Measurements from ENCODE around the gene TMEM38B. TPM values are rescaled to one million over a fixed set of nuclear protein-coding genes. Genes with fewer than 3 reads are reported as not detected.
A peak's percentile ranks its signal among the peaks of the same experiment; 100 is the strongest.

The TMEM38B gene
- polyA plus RNA-seq (2011; rRNA removed) = 5.1 and 7.5 TPM in 2 replicates
- 4.9 and 5.6 TPM in 2 replicates for polyA minus RNA-seq (2011; rRNA and poly(A)+ RNA removed)

GRCh38 chr9:105694190-105694847 lies at the start of gene TMEM38B:
TSS of gene TMEM38B (plus strand) at chr9:105694541. CDS start at chr9:105694661, 120 bp downstream.
- ChIA-PET CTCF (interaction anchor here (4.3 kb wide), 1 partner anchor 24 kb away, joined by 16 read pairs; no protein-coding TSS in a partner anchor), POLR2A (interaction anchor here (0.6 kb wide), 1 partner anchor 27 kb away, joined by 3 read pairs; no protein-coding TSS in a partner anchor)
- H3K27ac ChIP-seq (ENCODE audit: low read depth, low read length) = no peak within 1 kb of the TSS
- DNase-seq (ENCODE audit: low read depth, low spot score) = no peak
- H3K27me3 ChIP-seq (ENCODE audit: control insufficient read depth, insufficient read depth, low read length) = peaks cover 8% of the 10 kb centered on the region
- no peak for TF ChIP-seq CTCF (IDR thresholded peaks at IDR 0.05; ENCODE audit: low read depth, low read length)
- H3K4me3 ChIP-seq (ENCODE audit: low read depth, low read length) = peak within 1 kb of the TSS; percentile 78
- H3K9me3 ChIP-seq (ENCODE audit: control insufficient read depth, insufficient read depth, low read length) = no peaks in the 10 kb centered on the region; the same call in 1 of the 2 replicates

GRCh38 chr9:105646879-105647594 lies 47.3 kb upstream of the TMEM38B start:
- ChIA-PET POLR2A (no interaction called here), CTCF (interaction anchor here (1.4 kb wide), 1 partner anchor 9 kb away, joined by 5 read pairs; no protein-coding TSS in a partner anchor)
- Histone ChIP-seq H3K27me3 (ENCODE audit: control insufficient read depth, insufficient read depth, low read length) (no peaks in the 10 kb centered on the region), H3K9me3 (ENCODE audit: control insufficient read depth, insufficient read depth, low read length) (no peaks in the 10 kb centered on the region), H3K4me3 (ENCODE audit: low read depth, low read length) (no peak overlapping the region), H3K27ac (ENCODE audit: low read depth, low read length) (no peak overlapping the region)
- DNase-seq (ENCODE audit: low read depth, low spot score) = no peak
- TF ChIP-seq CTCF (IDR thresholded peaks at IDR 0.05; ENCODE audit: low read depth, low read length) = no peak

GRCh38 chr9:105647595-105648349 lies 46.6 kb upstream of the TMEM38B start:
- no peaks in the 10 kb centered on the region for H3K9me3 ChIP-seq (ENCODE audit: control insufficient read depth, insufficient read depth, low read length)
- no peak for TF ChIP-seq CTCF (IDR thresholded peaks at IDR 0.05; ENCODE audit: low read depth, low read length)
- CTCF ChIA-PET = no interaction called here
- POLR2A ChIA-PET = no interaction called here
- H3K27me3 ChIP-seq (ENCODE audit: control insufficient read depth, insufficient read depth, low read length) = no peaks in the 10 kb centered on the region
- no peak overlapping the region for H3K27ac ChIP-seq (ENCODE audit: low read depth, low read length)
- H3K4me3 ChIP-seq (ENCODE audit: low read depth, low read length) = no peak overlapping the region
- DNase-seq (ENCODE audit: low read depth, low spot score) = no peak

GRCh38 chr9:105651806-105652205 lies 42.5 kb upstream of the TMEM38B start:
- Histone ChIP-seq H3K9me3 (ENCODE audit: control insufficient read depth, insufficient read depth, low read length) (no peaks in the 10 kb centered on the region; the same call in 1 of the 2 replicates), H3K27ac (ENCODE audit: low read depth, low read length) (no peak overlapping the region), H3K27me3 (ENCODE audit: control insufficient read depth, insufficient read depth, low read length) (peaks cover 19% of the 10 kb centered on the region), H3K4me3 (ENCODE audit: low read depth, low read length) (no peak overlapping the region)
- no peak for DNase-seq (ENCODE audit: low read depth, low spot score)
- no peak for TF ChIP-seq CTCF (IDR thresholded peaks at IDR 0.05; ENCODE audit: low read depth, low read length)
- POLR2A ChIA-PET = no interaction called here
- CTCF ChIA-PET = no interaction called here

All from AG04450 (cell line).